OCI-LY7 (cell line): ENCODE data around the gene RAB20. TPM values are rescaled to one million over a fixed set of nuclear protein-coding genes. Genes with fewer than 3 reads are reported as not detected.
A peak's percentile ranks its signal among the peaks of the same experiment; 100 is the strongest.

Source experiments
- Bru-seq: library from RNA; stranded (reverse); fragments of 400-500 nt; gene quantifications from one replicate; lab custom pipeline; 2021; lab: Mats Ljungman, UMichigan
- BruChase-seq, 2 experiments: library from RNA; stranded (reverse); fragments of 400-500 nt; gene quantifications; one replicate each; lab custom pipeline; 2021; lab: Mats Ljungman, UMichigan
- BruUV-seq: library from RNA; stranded (reverse); fragments of 400-500 nt; replicated peaks from 2 replicates; lab custom pipeline; 2021; lab: Mats Ljungman, UMichigan
- CTCF ChIA-PET: fragments of 300-600 bp; sonication (Branson Sonifier 250); formaldehyde crosslinking; loops from one replicate; lab custom pipeline; 2022; ENCODE audit warnings: antibody characterized with exemption; ENCODE audit not compliant: unreplicated experiment; lab: Charles Lee
- POLR2A ChIA-PET: fragments of 300-600 bp; sonication (Branson Sonifier 250); formaldehyde crosslinking; loops from one replicate; lab custom pipeline; 2022; ENCODE audit warnings: antibody characterized with exemption; lab: Charles Lee
- DNase-seq: peaks from one replicate; pipeline ENCODE4 v3.0.0-alpha.2; 2015; ENCODE audit warnings: low spot score
- H2AFZ ChIP-seq: fragments of 200-600 bp; sonication (generic), shearing (Covaris generic); 2 replicates; pipeline ENCODE4 v1.6.1; 2014; ENCODE audit warnings: mild to moderate bottlenecking, antibody characterized with exemption, low read length, moderate library complexity
- H3K27ac ChIP-seq: fragments of 200-600 bp; sonication (generic); 2 replicates; pipeline ENCODE4 v1.5.1; 2014; ENCODE audit warnings: mixed run types, low read depth, mild to moderate bottlenecking, moderate library complexity, low read length, inconsistent platforms; ENCODE audit not compliant: poor library complexity, severe bottlenecking
- H3K36me3 ChIP-seq: fragments of 200-600 bp; sonication (generic); 2 replicates; pipeline ENCODE4 v1.6.1; 2014; ENCODE audit warnings: mild to moderate bottlenecking, antibody characterized with exemption, low read length, moderate library complexity, mixed read lengths; ENCODE audit not compliant: insufficient read depth
- H3K4me1 ChIP-seq: fragments of 200-600 bp; sonication (generic); 2 replicates; pipeline ENCODE4 v1.5.1; 2014; ENCODE audit warnings: mild to moderate bottlenecking, low read length; ENCODE audit not compliant: insufficient read depth, poor library complexity, severe bottlenecking
- H3K4me2 ChIP-seq: fragments of 200-600 bp; sonication (generic); 2 replicates; pipeline ENCODE4 v1.6.1; 2014; ENCODE audit warnings: mild to moderate bottlenecking, low read length
- H3K4me3 ChIP-seq: fragments of 200-600 bp; sonication (generic); 2 replicates; pipeline ENCODE4 v1.5.1; 2014; ENCODE audit warnings: mild to moderate bottlenecking, low read depth, low read length; ENCODE audit not compliant: poor library complexity, severe bottlenecking
- H3K79me2 ChIP-seq: fragments of 200-600 bp; sonication (generic); 2 replicates; pipeline ENCODE4 v1.6.1; 2016; ENCODE audit warnings: low read depth, mild to moderate bottlenecking, low read length, moderate library complexity, mixed read lengths; ENCODE audit not compliant: insufficient read depth
- H3K9me2 ChIP-seq: fragments of 200-600 bp; sonication (generic); 2 replicates; pipeline ENCODE4 v1.6.1; 2016; ENCODE audit warnings: mild to moderate bottlenecking, low read length, mixed read lengths; ENCODE audit not compliant: insufficient read depth
- H3K9me3 ChIP-seq: fragments of 200-600 bp; sonication (generic); 2 replicates; pipeline ENCODE4 v1.6.1; 2014; ENCODE audit warnings: mild to moderate bottlenecking, mixed run types, low read length, mixed read lengths
- H4K20me1 ChIP-seq: fragments of 200-600 bp; sonication (generic); 2 replicates; pipeline ENCODE4 v1.6.1; 2014; ENCODE audit warnings: mild to moderate bottlenecking, antibody characterized with exemption, low read length, moderate library complexity, mixed read lengths; ENCODE audit not compliant: insufficient read depth
- CTCF ChIP-seq: fragments of 200-600 bp; sonication (generic); conservative IDR thresholded peaks from 2 replicates; pipeline ENCODE4 v1.5.1; 2014; ENCODE audit warnings: mild to moderate bottlenecking, antibody characterized with exemption, low read length, moderate library complexity, mixed read lengths
- EZH2phosphoT487 ChIP-seq: fragments of 200-600 bp; sonication (generic); IDR thresholded peaks from 2 replicates; pipeline ENCODE4 v1.6.1; 2018; ENCODE audit warnings: low read depth, borderline replicate concordance, mild to moderate bottlenecking, mixed run types, antibody characterized with exemption, low read length, moderate library complexity, mixed read lengths
- intact Hi-C: fragments of 100-400 bp; cut with micrococcal nuclease; formaldehyde crosslinking; loops from one replicate; pipeline ENCODE4 v1.10.0; 2022; ENCODE audit not compliant: unreplicated experiment
- long read RNA-seq: library from polyadenylated mRNA; stranded (forward); transcript quantifications from one replicate; pipeline ENCODE4 v2.0.0, GENCODE V29; 2022
- total RNA-seq, 2 experiments: library from RNA; depleted of rRNA in 1 of 2; stranded (reverse); fragments of >200 nt in 1 of 2; shearing (Covaris generic) in 1 of 2; gene quantifications; 2 replicates each; pipeline ENCODE4 v1.2.3, GENCODE V29; 2014 to 2022

Gene RAB20
- total RNA-seq (2014; rRNA removed; shearing (Covaris generic)) = not detected in 2 replicates
- total RNA-seq (2022) = not detected in 2 replicates
- Bru-seq, nascent RNA = percentile 11 among the genes with signal in this experiment
- percentile 13 among the genes with signal in this experiment for BruChase-seq, experiment 1, labeled RNA remaining after a 6-hour chase
- BruChase-seq, experiment 2, labeled RNA remaining after a 2-hour chase = percentile 8 among the genes with signal in this experiment
- long read RNA-seq = 0 reads

GRCh38 chr13:110561344-110562035 is at the start of gene RAB20:
RAB20 (minus strand) TSS chr13:110561722; CDS start chr13:110561519, 203 bp downstream.
- Histone ChIP-seq H3K36me3 (no peaks in the 10 kb centered on the region), H3K9me3 (no peaks in the 10 kb centered on the region), H3K4me2 (peak within 1 kb of the TSS; percentile 81), H3K4me1 (no peaks in the 10 kb centered on the region), H4K20me1 (no peaks in the 10 kb centered on the region), H2AFZ (peak within 1 kb of the TSS; percentile 85), H3K9me2 (no peaks in the 10 kb centered on the region), H3K27ac (no peak within 1 kb of the TSS), H3K79me2 (no peaks in the 10 kb centered on the region), H3K4me3 (peak within 1 kb of the TSS; percentile 71)
- POLR2A ChIA-PET = no interaction called here
- TF ChIP-seq CTCF = no peak
- TF ChIP-seq EZH2phosphoT487 = no peak
- CTCF ChIA-PET = no interaction called here
- no TSS peak for BruUV-seq
- intact Hi-C loops = loop anchor here (2.0 kb wide), 1 partner anchor 105 kb away; no protein-coding TSS in a partner anchor
- DNase-seq = peak; percentile 37

- BruUV-seq = no TSS peak
- intact Hi-C loops = loop anchor here (10.0 kb wide), 1 partner anchor 104 kb away; the partner anchor contains the start of gene ING1
- H3K4me1 ChIP-seq = peaks cover 4% of the 10 kb centered on the region
Observed at GRCh38 chr13:110610955-110611595, 49.6 kb upstream of the RAB20 start.

More at GRCh38 chr13:110610955-110611595, 49.6 kb upstream of the RAB20 start:
- ChIA-PET CTCF (no interaction called here), POLR2A (no interaction called here)
- Histone ChIP-seq H3K9me2 (no peaks in the 10 kb centered on the region), H3K9me3 (no peaks in the 10 kb centered on the region), H3K4me2 (no peak overlapping the region), H2AFZ (no peak overlapping the region), H3K4me3 (no peak overlapping the region), H3K36me3 (no peaks in the 10 kb centered on the region), H3K79me2 (peaks cover 3% of the 10 kb centered on the region), H4K20me1 (no peaks in the 10 kb centered on the region), H3K27ac (no peak overlapping the region)
- TF ChIP-seq EZH2phosphoT487 (no peak), CTCF (no peak)
- DNase-seq = no peak
